ENCODE results near the gene HPCAL1. TPM values are rescaled to one million over a fixed set of nuclear protein-coding genes. Genes with fewer than 3 reads are reported as not detected.

The HPCAL1 gene
- total and polyA plus RNA-seq, 2 donors (not counting 3 experiments of a cell fraction or from before 2014, with no cell fraction given), result 56.5 to 77.4 TPM

- FAIRE-seq, result no peak
- intact Hi-C loops (cut with micrococcal nuclease) (no loop called here), dilution Hi-C loops (cut with MboI; ENCODE audit: extremely low pct_ligation_motif_present, low sequenced_read_pairs) (no loop called here)
- H3K27me3 ChIP-seq (ENCODE audit: control insufficient read depth in 2 of 2, insufficient read depth in 2 of 2, low read length in 2 of 2), result no peaks in the 10 kb centered on the region
- peaks cover 50% of the 10 kb centered on the region for H3K4me1 ChIP-seq (ENCODE audit: control insufficient read depth, extremely low read depth, insufficient read depth, low read length)
- H3K4me3 ChIP-seq (replicated peaks in 1 of 3; ENCODE audit: insufficient read depth in 1 of 3, low read depth in 1 of 3, low read length in 3 of 3), result no peak overlapping the region
- POLR2A ChIA-PET, result no interaction called here
- no peaks in the 10 kb centered on the region for H3K36me3 ChIP-seq (ENCODE audit: control insufficient read depth in 2 of 2, extremely low read depth in 1 of 2, insufficient read depth in 2 of 2, low read length in 2 of 2)
- no peak for TF ChIP-seq POLR2A (IDR thresholded peaks at IDR 0.05; ENCODE audit: low read depth, low read length)
- no peak for TF ChIP-seq MAX (IDR thresholded peaks at IDR 0.05; ENCODE audit: insufficient read depth, insufficient read length)
- TF ChIP-seq POLR2AphosphoS5 (IDR thresholded peaks at IDR 0.05; ENCODE audit: insufficient read depth, low read depth, low read length), result no peak
- TF ChIP-seq MYC (IDR thresholded peaks at IDR 0.05; ENCODE audit: low read depth, low read length), result no peak
- no peak for TF ChIP-seq GATA2 (IDR thresholded peaks at IDR 0.05; ENCODE audit: insufficient read depth, insufficient read length, low read depth, low read length)
- TF ChIP-seq EZH2 (IDR thresholded peaks at IDR 0.05; ENCODE audit: borderline replicate concordance, low read depth, low read length, severe bottlenecking), result no peak
- no peak for TF ChIP-seq FOS (IDR thresholded peaks at IDR 0.05; ENCODE audit: borderline replicate concordance, insufficient read depth, low read length)
- TF ChIP-seq JUN (IDR thresholded peaks at IDR 0.05; ENCODE audit: borderline replicate concordance, insufficient read depth, insufficient read length, low read depth), result no peak
- TF ChIP-seq CTCF (IDR thresholded peaks at IDR 0.05; ENCODE audit: extremely low read depth in 1 of 2, insufficient read depth in 1 of 2, low read depth in 1 of 2, low read length in 2 of 2), result no peak
- no peak overlapping the region for H3K9ac ChIP-seq (replicated peaks; ENCODE audit: extremely low read depth, insufficient read depth, low read length)
- CTCF ChIA-PET, result interaction anchor here (1.0 to 4.4 kb wide), 3 partner anchors 17 to 202 kb away, joined by 3 to 33 read pairs (median 3); partner anchors contain the start of gene HPCAL1
- H3K79me2 ChIP-seq (ENCODE audit: control insufficient read depth, insufficient read depth, low read length), result peaks cover 79% of the 10 kb centered on the region
- H2AFZ ChIP-seq (ENCODE audit: low read depth, low read length), result no peak overlapping the region
- H3K9me1 ChIP-seq (replicated peaks; ENCODE audit: control insufficient read depth, extremely low read depth, insufficient read depth, low read length), result no peaks in the 10 kb centered on the region
- H3K9me3 ChIP-seq (replicated peaks; ENCODE audit: control insufficient read depth, insufficient read depth, low read length), result no peaks in the 10 kb centered on the region
- BruUV-seq (replicated peaks), result no TSS peak
- DNase-seq (ENCODE audit: low read depth, low spot score), result no peak
- no peak overlapping the region for H3K4me2 ChIP-seq (ENCODE audit: insufficient read depth, low read length)
- no peak overlapping the region for H3K27ac ChIP-seq (ENCODE audit: insufficient read depth, low read depth, low read length)
- H4K20me1 ChIP-seq (replicated peaks; ENCODE audit: control insufficient read depth, extremely low read depth, insufficient read depth, low read length), result no peaks in the 10 kb centered on the region
These were observed 23.5 kb downstream of the HPCAL1 start for GRCh38 chr2:10326151-10326616.

All from endothelial cell of umbilical vein (primary cell).